Heart left ventricle (tissue), 16 donors: ENCODE results near the gene IFNA7. TPM values are rescaled to one million over a fixed set of nuclear protein-coding genes. Genes with fewer than 3 reads are reported as not detected.
"Not testable (repeated sequence)": the region's sequence is repeated elsewhere in the genome, so short reads cannot be mapped to it uniquely, and the experiment has no call there.

ENCODE experiments used
- ATAC-seq, 4 donors: fragments of 200-7000 bp; cut with Tn5 transposase; one replicate each; pipeline ENCODE4 v1.9.1; 2020 to 2022; ENCODE audit warnings: moderate library complexity in 4 of 4, mild to moderate bottlenecking in 3 of 4, moderate number of reproducible peaks in 1 of 4
- DNase-seq, 5 donors: peaks; one replicate each; pipeline ENCODE4 v3.0.0-alpha.2; 2020
- H3K27ac ChIP-seq, 12 donors: fragments of 200-600 bp; sonication (generic) in 4 of 12; one replicate each; pipeline versions ENCODE4 v1.5.0 to v1.8.0; 2016 to 2022; ENCODE audit warnings: mild to moderate bottlenecking in 2 of 12
- H3K27me3 ChIP-seq, 9 donors: fragments of 200-600 bp; sonication (generic) in 2 of 9; one replicate each; pipeline versions ENCODE4 v1.5.1 to v1.8.0; 2016 to 2022; ENCODE audit warnings: mild to moderate bottlenecking in 3 of 9
- H3K36me3 ChIP-seq, 9 donors: fragments of 200-600 bp; sonication (generic) in 2 of 9; one replicate each; pipeline versions ENCODE4 v1.5.0 to v1.8.0; 2018 to 2022; ENCODE audit warnings: mild to moderate bottlenecking in 2 of 9
- H3K4me1 ChIP-seq, 12 donors: fragments of 200-600 bp; sonication (generic) in 4 of 12; one replicate each; pipeline versions ENCODE4 v1.5.0 to v1.8.0; 2016 to 2022; ENCODE audit warnings: mild to moderate bottlenecking in 3 of 12
- H3K4me3 ChIP-seq, 12 donors: fragments of 200-600 bp; sonication (generic) in 4 of 12; one replicate each; pipeline versions ENCODE4 v1.5.0 to v1.8.0; 2017 to 2022; ENCODE audit warnings: mild to moderate bottlenecking in 9 of 12, moderate library complexity in 4 of 12
- H3K9me3 ChIP-seq, 12 donors: fragments of 200-600 bp; sonication (generic) in 4 of 12; one replicate each; pipeline versions ENCODE4 v1.5.0 to v1.8.0; 2016 to 2022; ENCODE audit warnings: mild to moderate bottlenecking in 1 of 12
- POLR2A ChIP-seq, 2 donors: fragments of 450-650 bp; IDR thresholded peaks; one replicate each; pipeline ENCODE4 v1.6.1; 2017; ENCODE audit warnings: antibody characterized with exemption in 2 of 2, mild to moderate bottlenecking in 2 of 2, moderate library complexity in 2 of 2
- WGBS, 4 donors: extraction: QIAGEN DNeasy Blood & Tissue Kit in 2 of 4; methylation state at CpG; one replicate each; pipeline versions ENCODE4 v1.1.5 to v1.1.7; 2013 to 2018; 5-methylcytosine and 5-hydroxymethylcytosine counted together
- intact Hi-C, 10 donors: fragments of 100-400 bp; cut with DNase I; formaldehyde crosslinking; loops; one replicate each; pipeline versions ENCODE4 v1.11.1 to v1.14.2; 2022
- long read RNA-seq, 3 donors: library from polyadenylated mRNA; unstranded; transcript quantifications; one replicate each; pipeline ENCODE4 v2.0.0, GENCODE V29; 2020 to 2021
- polyA plus RNA-seq, 2 donors: library from polyadenylated mRNA; stranded (reverse); fragments of 200-250 nt; gene quantifications; one replicate each; pipeline ENCODE4 v1.2.3, GENCODE V29; 2013
- total RNA-seq, 9 donors: library from RNA; depleted of rRNA in 2 of 9; stranded (reverse); fragments of >200 nt in 2 of 9; fragmentation: NEBNext Ultra II Directional in 3 of 9; extraction: Animal tissue kit (Norgen Biotek cat#: 25700) in 3 of 9; gene quantifications; one replicate each; pipeline versions ENCODE4 v1.1.0 to v1.2.4, GENCODE V29; 2016 to 2023
- TF ChIP-seq, protein P1 (sequence below), 12 donors: fragments of 200-600 bp; sonication (generic) in 4 of 12; IDR thresholded peaks; one replicate each; pipeline versions ENCODE4 v1.5.0 to v1.8.0; 2018 to 2022; ENCODE audit warnings: antibody characterized with exemption in 12 of 12, mild to moderate bottlenecking in 5 of 12
- donor health status: ischemic (EF 13 %, LVEDD 7.1; RV severe dilation, severe dysfunction).
- donor health status: healthy with polysubstance abuse.
- donor health status: DM: no; HTN: yes; CAD: no.
- donor health status: DM: no; HTN: no; CAD: no.
- donor health status: ischemic (EF 25% LVEDD 6.9; RV normal size, moderate dysfunction).
- donor health status: ischemic (EF 25% LVEDD 5.7; RV mildly dilated, moderate dysfunction).
- donor health status: healthy.
- donor health status: DM: yes; HTN: yes; CAD: no.
- donor health status: ischemic (EF 35%, LVEDD 5.7; RV mildly dilated, moderate dysfunction).
- donor health status: nonischemic (EF 11% LVEDD 7.7; RV severe dilation, severe dysfunction).
- donor health status: DM: yes; HTN: yes; CAD: no.
- donor health status: PGD.
- donor health status: ischemic (EF 29% LVEDD 5.4; RV normal size, mild dysfunction).
- donor health status: nonischemic (EF 23%, LVEDD 6.1; RV moderate dilation, normal function).

Gene IFNA7
- total RNA-seq (not detected), polyA plus RNA-seq (not detected)
- long read RNA-seq, donor 1 = 0 reads
- long read RNA-seq, donor 2 = 0 reads
- long read RNA-seq, donor 3 = 0 reads

- intact Hi-C loops, H3K4me1 ChIP-seq, H3K36me3 ChIP-seq, DNase-seq, H3K27ac ChIP-seq, H3K27me3 ChIP-seq, H3K9me3 ChIP-seq, H3K4me3 ChIP-seq, ATAC-seq: not testable (repeated sequence)
- WGBS, 4 donors = 60 to 71% (median 64%) methylated on average over 4 of the region's 4 CpGs
Observed at GRCh38 chr9:21202105-21202504, at the start of gene IFNA7. Gene IFNA7, minus strand, starts transcription at chr9:21202205. Its CDS starts 40 bp downstream, at chr9:21202165.

DNA sequence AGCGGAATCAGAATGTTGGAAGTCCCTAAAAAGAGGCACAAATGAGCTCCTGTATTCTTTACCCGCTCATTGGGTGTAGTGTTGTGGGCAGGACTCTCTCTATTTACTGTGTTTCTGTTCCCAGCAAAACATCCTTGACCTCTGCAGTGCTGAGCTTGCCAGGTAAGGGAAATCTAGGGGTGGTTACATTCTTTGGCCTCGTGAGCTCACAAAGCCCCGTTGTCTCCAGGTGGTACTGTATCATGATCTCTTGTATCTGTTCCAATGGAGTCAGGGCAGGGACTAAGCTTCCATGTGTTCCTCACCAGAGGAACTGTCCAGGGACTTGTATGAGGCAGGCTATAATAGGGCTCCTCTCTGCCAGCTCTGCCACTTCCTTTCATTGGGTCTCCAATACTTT lies 49.6 kb upstream of the IFNA7 start:
- TF ChIP-seq, protein P1, sequence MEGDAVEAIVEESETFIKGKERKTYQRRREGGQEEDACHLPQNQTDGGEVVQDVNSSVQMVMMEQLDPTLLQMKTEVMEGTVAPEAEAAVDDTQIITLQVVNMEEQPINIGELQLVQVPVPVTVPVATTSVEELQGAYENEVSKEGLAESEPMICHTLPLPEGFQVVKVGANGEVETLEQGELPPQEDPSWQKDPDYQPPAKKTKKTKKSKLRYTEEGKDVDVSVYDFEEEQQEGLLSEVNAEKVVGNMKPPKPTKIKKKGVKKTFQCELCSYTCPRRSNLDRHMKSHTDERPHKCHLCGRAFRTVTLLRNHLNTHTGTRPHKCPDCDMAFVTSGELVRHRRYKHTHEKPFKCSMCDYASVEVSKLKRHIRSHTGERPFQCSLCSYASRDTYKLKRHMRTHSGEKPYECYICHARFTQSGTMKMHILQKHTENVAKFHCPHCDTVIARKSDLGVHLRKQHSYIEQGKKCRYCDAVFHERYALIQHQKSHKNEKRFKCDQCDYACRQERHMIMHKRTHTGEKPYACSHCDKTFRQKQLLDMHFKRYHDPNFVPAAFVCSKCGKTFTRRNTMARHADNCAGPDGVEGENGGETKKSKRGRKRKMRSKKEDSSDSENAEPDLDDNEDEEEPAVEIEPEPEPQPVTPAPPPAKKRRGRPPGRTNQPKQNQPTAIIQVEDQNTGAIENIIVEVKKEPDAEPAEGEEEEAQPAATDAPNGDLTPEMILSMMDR (IDR thresholded peaks at IDR 0.05) = no peak
- no peak for TF ChIP-seq POLR2A (IDR thresholded peaks at IDR 0.05)
- intact Hi-C loops = loop anchor here in 2 of 10 donors (10.0 kb wide), 1 partner anchor 533 kb away; no protein-coding TSS in a partner anchor
- Histone ChIP-seq H3K4me1 (peaks cover 0 to 11% (median 2%) of the 10 kb centered on the region in 12 donors), H3K27ac (no peak overlapping the region), H3K9me3 (no peaks in the 10 kb centered on the region), H3K36me3 (no peaks in the 10 kb centered on the region), H3K27me3 (peaks cover 0 to 20% (median 6%) of the 10 kb centered on the region in 9 donors), H3K4me3 (no peak overlapping the region)
- WGBS, 4 donors = 66 to 76% (median 69%) methylated on average over 4 of the region's 4 CpGs
- DNase-seq (no peak), ATAC-seq (no peak)

- Histone ChIP-seq H3K9me3 (no peaks in the 10 kb centered on the region), H3K36me3 (no peaks in the 10 kb centered on the region), H3K4me3 (no peak overlapping the region), H3K4me1 (peaks cover 0 to 11% (median 2%) of the 10 kb centered on the region in 12 donors), H3K27me3 (peaks cover 0 to 20% (median 6%) of the 10 kb centered on the region in 9 donors), H3K27ac (no peak overlapping the region)
- no peak for TF ChIP-seq POLR2A (IDR thresholded peaks at IDR 0.05)
- TF ChIP-seq, protein P1 (IDR thresholded peaks at IDR 0.05) = no peak
- ATAC-seq (no peak), DNase-seq (no peak)
- intact Hi-C loops = loop anchor here in 2 of 10 donors (10.0 kb wide), 1 partner anchor 534 kb away; no protein-coding TSS in a partner anchor
- WGBS, 4 donors = 18 to 58% (median 28%) methylated on average over 1 of the region's 1 CpG
Observed at GRCh38 chr9:21251190-21251589, 49.2 kb upstream of the IFNA7 start.

DNA sequence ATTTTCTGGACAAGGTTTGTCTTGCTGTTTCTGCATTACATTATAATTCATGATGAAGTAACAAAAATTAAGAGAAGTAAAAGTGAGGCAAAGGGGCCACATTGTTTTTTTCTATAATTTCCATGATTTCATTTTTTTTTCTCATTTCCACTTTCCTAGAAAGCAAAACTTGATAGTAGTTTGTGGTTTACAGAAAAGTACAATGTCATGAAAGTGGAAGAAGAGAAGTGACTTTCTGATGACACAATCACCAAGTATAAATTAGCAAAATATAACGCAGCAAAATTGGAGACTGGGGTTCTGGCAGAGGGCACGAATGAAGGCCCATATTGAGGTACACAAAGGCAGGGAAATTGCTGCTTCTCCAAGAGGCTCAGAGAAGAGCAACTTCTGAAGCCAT lies 42.8 kb upstream of the IFNA7 start:
- intact Hi-C loops = no loop called here
- no peaks in the 10 kb centered on the region for H3K9me3 ChIP-seq
- DNase-seq (no peak), ATAC-seq (no peak)
- TF ChIP-seq, protein P1 (IDR thresholded peaks at IDR 0.05) = no peak
- TF ChIP-seq POLR2A (IDR thresholded peaks at IDR 0.05) = no peak
- peaks cover 0 to 6% (median 0%) of the 10 kb centered on the region in 12 donors for H3K4me1 ChIP-seq
- H3K27ac ChIP-seq = no peak overlapping the region
- H3K27me3 ChIP-seq = peaks cover 0 to 38% (median 7%) of the 10 kb centered on the region in 9 donors
- H3K36me3 ChIP-seq = no peaks in the 10 kb centered on the region
- H3K4me3 ChIP-seq = no peak overlapping the region
- whole genome bisulfite sequencing, 4 donors = 40 to 59% (median 48%) methylated on average over 2 of the region's 2 CpGs

DNA sequence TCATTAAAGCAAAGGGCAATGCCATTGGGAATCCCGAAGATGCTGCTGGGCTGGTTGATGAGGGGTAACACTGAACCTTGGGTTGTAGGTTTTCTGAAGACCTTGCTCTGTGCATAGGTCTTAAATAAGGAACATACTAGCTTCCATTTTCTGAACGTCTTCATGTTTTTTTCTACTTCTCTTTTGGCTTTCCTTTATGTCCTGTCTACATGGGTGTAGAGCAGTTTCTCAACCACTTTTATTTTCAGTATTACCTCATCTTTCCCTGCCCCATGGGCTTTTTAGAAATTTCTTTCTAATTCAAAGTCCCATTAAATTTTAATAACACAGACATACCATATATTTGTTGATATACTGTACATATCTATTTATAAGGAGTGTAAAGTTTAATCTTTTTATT lies 37.9 kb upstream of the IFNA7 start, which contains the start of gene IFNA14:
IFNA14 (minus strand) TSS at position 95 of the 400 bp plus-strand sequence; CDS start at position 25, 70 bp downstream.
- peaks cover 0 to 26% (median 7%) of the 10 kb centered on the region in 9 donors for H3K27me3 ChIP-seq
- TF ChIP-seq, protein P1 (IDR thresholded peaks at IDR 0.05) = no peak
- no peak for TF ChIP-seq POLR2A (IDR thresholded peaks at IDR 0.05)
- no peak for ATAC-seq
- DNase-seq = no peak
- no peaks in the 10 kb centered on the region for H3K9me3 ChIP-seq
- peaks cover 0 to 5% (median 0%) of the 10 kb centered on the region in 12 donors for H3K4me1 ChIP-seq
- no peak within 1 kb of the TSS for H3K27ac ChIP-seq
- intact Hi-C loops = loop anchor here in 2 of 10 donors (10.0 kb wide), 1 partner anchor 545 kb away; no protein-coding TSS in a partner anchor
- no peaks in the 10 kb centered on the region for H3K36me3 ChIP-seq
- 71 to 87% (median 84%) methylated on average over 2 of the region's 2 CpGs for WGBS, 4 donors
- no peak within 1 kb of the TSS for H3K4me3 ChIP-seq

DNA sequence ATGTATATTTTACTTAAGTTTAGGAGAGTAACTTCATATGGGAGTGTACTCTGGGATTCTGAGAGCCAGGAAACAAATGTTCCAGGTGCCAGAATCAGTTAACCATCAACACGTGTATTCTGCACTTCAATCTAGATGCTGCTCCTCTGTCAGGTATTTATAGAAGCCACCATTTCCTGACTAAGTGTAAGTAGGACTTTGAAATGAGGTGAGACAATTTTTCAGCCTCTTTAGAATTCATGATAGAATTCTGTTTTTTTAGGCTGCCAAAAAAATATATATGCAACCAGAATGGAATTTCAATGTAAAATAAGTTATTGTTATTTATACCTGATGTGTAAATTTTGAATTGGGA lies 34.3 kb upstream of the IFNA7 start:
- not testable (repeated sequence) for DNase-seq, H3K9me3 ChIP-seq, H3K36me3 ChIP-seq, H3K27ac ChIP-seq, H3K4me3 ChIP-seq, H3K4me1 ChIP-seq, ATAC-seq
- peaks cover 0 to 11% (median 0%) of the 10 kb centered on the region in 9 donors for H3K27me3 ChIP-seq
- intact Hi-C loops = loop anchor here in 2 of 10 donors (10.0 kb wide), 1 partner anchor 548 kb away; no protein-coding TSS in a partner anchor
- 8 to 21% (median 13%) methylated on average over 1 of the region's 1 CpG for WGBS, 4 donors
